Smooth muscle cell (in vitro differentiated cells): ENCODE measurements around the gene SENP3. TPM values are rescaled to one million over a fixed set of nuclear protein-coding genes. Genes with fewer than 3 reads are reported as not detected.

ENCODE experiments used
- DNase-seq: peaks from one replicate; lab custom pipeline; 2025; ENCODE audit not compliant: unreplicated experiment; lab: John Stamatoyannopoulos, UW
- H2AFZ ChIP-seq: fragments of 200-600 bp; sonication (generic); 2 replicates; pipeline ENCODE4 v1.6.0; 2016; ENCODE audit warnings: antibody characterized with exemption, low read depth, mild to moderate bottlenecking
- H3F3A ChIP-seq: fragments of 200-600 bp; sonication (generic); 2 replicates; pipeline ENCODE4 v1.6.0; 2017; ENCODE audit warnings: antibody characterized with exemption, low read depth
- H3K27ac ChIP-seq: fragments of 200-600 bp; sonication (generic); 2 replicates; pipeline ENCODE4 v1.5.1; 2016; ENCODE audit warnings: low read depth, mild to moderate bottlenecking
- H3K27me3 ChIP-seq: fragments of 200-600 bp; sonication (generic); 2 replicates; pipeline ENCODE4 v1.6.1; 2016; ENCODE audit warnings: low read depth, mild to moderate bottlenecking
- H3K36me3 ChIP-seq: fragments of 200-600 bp; sonication (generic); 2 replicates; pipeline ENCODE4 v1.5.1; 2016; ENCODE audit warnings: low read depth
- H3K4me1 ChIP-seq: fragments of 200-600 bp; sonication (generic); 2 replicates; pipeline ENCODE4 v1.5.1; 2016; ENCODE audit warnings: low read depth
- H3K4me2 ChIP-seq: fragments of 200-600 bp; sonication (generic); 2 replicates; pipeline ENCODE4 v1.6.0; 2016; ENCODE audit warnings: mild to moderate bottlenecking
- H3K4me3 ChIP-seq: fragments of 200-600 bp; sonication (generic); 2 replicates; pipeline ENCODE4 v1.5.1; 2016; ENCODE audit warnings: mild to moderate bottlenecking
- H3K79me2 ChIP-seq: fragments of 200-600 bp; sonication (generic); 2 replicates; pipeline ENCODE4 v1.6.0; 2016; ENCODE audit warnings: low read depth, mild to moderate bottlenecking
- H3K9ac ChIP-seq: fragments of 200-600 bp; sonication (generic); 2 replicates; pipeline ENCODE4 v1.6.0; 2016; ENCODE audit warnings: low read depth
- H3K9me3 ChIP-seq: fragments of 200-600 bp; sonication (generic); replicated peaks from 2 replicates; pipeline ENCODE4 v1.5.1; 2016; ENCODE audit warnings: low read depth
- H4K20me1 ChIP-seq: fragments of 200-600 bp; sonication (generic); 2 replicates; pipeline ENCODE4 v1.6.0; 2016; ENCODE audit warnings: low read depth
- WGBS: methylation state at CpG from one replicate; pipeline ENCODE4 v1.1.7; 2016; ENCODE audit warnings: low lambda C conversion rate; 5-methylcytosine and 5-hydroxymethylcytosine counted together
- polyA plus RNA-seq: library from polyadenylated mRNA; unstranded; fragments of >200 nt; fragmentation: Nextera tagmentation; extraction: Ambion mirVana; gene quantifications from 2 replicates; pipeline ENCODE4 v1.2.1, GENCODE V29; 2016
- total RNA-seq: library from RNA; depleted of rRNA; stranded (reverse); fragments of >200 nt; gene quantifications from 2 replicates; pipeline ENCODE4 v1.2.3, GENCODE V29; 2014
- TF ChIP-seq, protein P1 (sequence below): fragments of 200-600 bp; sonication (generic); IDR thresholded peaks from 2 replicates; pipeline ENCODE4 v1.5.1; 2017; ENCODE audit warnings: borderline replicate concordance, mild to moderate bottlenecking, antibody characterized with exemption; ENCODE audit not compliant: insufficient read depth, poor library complexity, severe bottlenecking

The SENP3 gene
- total and polyA plus RNA-seq, 2 experiments from 2014 or later = 33.7 to 72.1 TPM

- Histone ChIP-seq H3K4me3 (no peak overlapping the region), H3K4me2 (no peak overlapping the region), H2AFZ (no peak overlapping the region), H3K27me3 (no peaks in the 10 kb centered on the region), H3K27ac (no peak overlapping the region), H3K79me2 (no peaks in the 10 kb centered on the region), H3K9me3 (no peaks in the 10 kb centered on the region), H4K20me1 (no peaks in the 10 kb centered on the region), H3K9ac (no peak overlapping the region), H3K36me3 (peaks cover 9% of the 10 kb centered on the region), H3F3A (no peaks in the 10 kb centered on the region), H3K4me1 (no peaks in the 10 kb centered on the region)
- TF ChIP-seq, protein P1, sequence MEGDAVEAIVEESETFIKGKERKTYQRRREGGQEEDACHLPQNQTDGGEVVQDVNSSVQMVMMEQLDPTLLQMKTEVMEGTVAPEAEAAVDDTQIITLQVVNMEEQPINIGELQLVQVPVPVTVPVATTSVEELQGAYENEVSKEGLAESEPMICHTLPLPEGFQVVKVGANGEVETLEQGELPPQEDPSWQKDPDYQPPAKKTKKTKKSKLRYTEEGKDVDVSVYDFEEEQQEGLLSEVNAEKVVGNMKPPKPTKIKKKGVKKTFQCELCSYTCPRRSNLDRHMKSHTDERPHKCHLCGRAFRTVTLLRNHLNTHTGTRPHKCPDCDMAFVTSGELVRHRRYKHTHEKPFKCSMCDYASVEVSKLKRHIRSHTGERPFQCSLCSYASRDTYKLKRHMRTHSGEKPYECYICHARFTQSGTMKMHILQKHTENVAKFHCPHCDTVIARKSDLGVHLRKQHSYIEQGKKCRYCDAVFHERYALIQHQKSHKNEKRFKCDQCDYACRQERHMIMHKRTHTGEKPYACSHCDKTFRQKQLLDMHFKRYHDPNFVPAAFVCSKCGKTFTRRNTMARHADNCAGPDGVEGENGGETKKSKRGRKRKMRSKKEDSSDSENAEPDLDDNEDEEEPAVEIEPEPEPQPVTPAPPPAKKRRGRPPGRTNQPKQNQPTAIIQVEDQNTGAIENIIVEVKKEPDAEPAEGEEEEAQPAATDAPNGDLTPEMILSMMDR = no peak
- DNase-seq = no peak
- 95% methylated on average over 17 of the region's 17 CpGs for WGBS
Observed at GRCh38 chr17:7513850-7514419, 47.8 kb upstream of the SENP3 start.

- no peaks in the 10 kb centered on the region for H4K20me1 ChIP-seq
- no peak for DNase-seq
Observed at GRCh38 chr17:7515911-7516610, 45.7 kb upstream of the SENP3 start.

GRCh38 chr17:7523033-7523432, 38.7 kb upstream of the SENP3 start:
- Histone ChIP-seq H3K4me2 (no peak overlapping the region), H3K4me3 (no peak overlapping the region), H3K9ac (no peak overlapping the region), H3K36me3 (no peaks in the 10 kb centered on the region), H3K9me3 (no peaks in the 10 kb centered on the region), H3F3A (no peaks in the 10 kb centered on the region), H2AFZ (no peak overlapping the region), H3K27ac (no peak overlapping the region), H3K79me2 (no peaks in the 10 kb centered on the region), H3K4me1 (no peaks in the 10 kb centered on the region), H4K20me1 (no peaks in the 10 kb centered on the region), H3K27me3 (no peaks in the 10 kb centered on the region)
- no peak for DNase-seq
- 56% methylated on average over 10 of the region's 10 CpGs for WGBS
- TF ChIP-seq, protein P1 = peak; percentile 37

More at GRCh38 chr17:7515911-7516610, 45.7 kb upstream of the SENP3 start:
- Histone ChIP-seq H3K9ac (no peak overlapping the region), H3K4me1 (no peaks in the 10 kb centered on the region), H3K9me3 (no peaks in the 10 kb centered on the region), H3K27ac (no peak overlapping the region), H2AFZ (no peak overlapping the region), H3K79me2 (no peaks in the 10 kb centered on the region), H3F3A (no peaks in the 10 kb centered on the region), H3K36me3 (no peaks in the 10 kb centered on the region), H3K4me3 (no peak overlapping the region), H3K27me3 (no peaks in the 10 kb centered on the region), H3K4me2 (no peak overlapping the region)
- WGBS = 93% methylated on average over 13 of the region's 13 CpGs
- TF ChIP-seq, protein P1 = no peak

- H3K9ac ChIP-seq = no peak overlapping the region
- H3K4me3 ChIP-seq = no peak overlapping the region
- H2AFZ ChIP-seq = no peak overlapping the region
- no peaks in the 10 kb centered on the region for H4K20me1 ChIP-seq
- no peak overlapping the region for H3K27ac ChIP-seq
- peaks cover 3% of the 10 kb centered on the region for H3K36me3 ChIP-seq
- no peak for DNase-seq
- no peak overlapping the region for H3K4me2 ChIP-seq
- H3K79me2 ChIP-seq = no peaks in the 10 kb centered on the region
- no peaks in the 10 kb centered on the region for H3K4me1 ChIP-seq
- H3K9me3 ChIP-seq = peaks cover 4% of the 10 kb centered on the region
- no peaks in the 10 kb centered on the region for H3F3A ChIP-seq
- TF ChIP-seq, protein P1 = no peak
- no peaks in the 10 kb centered on the region for H3K27me3 ChIP-seq
Observed at GRCh38 chr17:7528842-7529241, 32.9 kb upstream of the SENP3 start.
